ENCODE data around the gene SDC4. TPM values are rescaled to one million over a fixed set of nuclear protein-coding genes. Genes with fewer than 3 reads are reported as not detected.
A peak's percentile ranks its signal among the peaks of the same experiment; 100 is the strongest.

The SDC4 gene
- total and polyA plus RNA-seq, 9 of the 15 experiments (the other 6 are each of a cell fraction or from before 2014, with no cell fraction given) = 2.1 to 10.7 (median 6.3) TPM

DNA sequence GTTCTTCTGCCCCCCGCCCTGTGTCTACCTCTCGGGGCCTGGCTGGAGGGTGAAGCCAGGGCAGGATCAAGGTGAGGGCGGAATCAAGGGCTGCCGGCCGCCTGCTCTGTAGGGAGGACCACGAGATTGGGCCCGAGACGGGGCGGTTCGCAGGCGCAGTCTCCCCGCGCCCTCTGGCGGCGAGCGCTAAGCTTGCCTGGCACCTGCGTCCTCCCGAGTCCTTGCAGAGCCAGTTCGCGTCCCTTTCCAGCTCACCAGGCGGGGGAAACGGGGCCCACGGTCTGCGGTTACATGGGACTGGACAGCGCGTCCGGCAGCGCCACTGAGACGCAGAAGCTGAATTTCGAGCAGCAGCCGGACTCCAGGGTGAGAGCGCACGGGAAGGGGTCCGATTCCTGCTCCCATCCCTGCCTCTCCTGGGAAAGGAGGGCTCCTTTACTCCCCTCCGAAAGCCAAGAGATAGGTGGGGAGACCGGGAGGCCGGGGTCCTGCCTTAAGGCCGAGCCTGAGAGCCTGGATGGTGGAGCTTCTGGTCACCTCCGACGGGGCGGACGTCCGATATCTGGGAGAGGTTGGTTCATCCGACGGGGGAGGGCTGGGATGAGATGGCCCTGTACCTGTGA is 36.5 kb downstream of the SDC4 start (continued):
- TF ChIP-seq ARID4B (CRISPR knock-in tag; IDR thresholded peaks at IDR 0.05) (no peak), ZNF512 (tag; IDR thresholded peaks at IDR 0.05) (no peak), NR4A1 (CRISPR knock-in tag; IDR thresholded peaks at IDR 0.05) (no peak), NR4A1 (tag; IDR thresholded peaks at IDR 0.05) (no peak), CBFB (CRISPR knock-in tag; IDR thresholded peaks at IDR 0.05) (peak; percentile 41; the same call in 1 of the 2 replicates), KDM4B (IDR thresholded peaks at IDR 0.05; ENCODE audit: borderline replicate concordance in 2 of 2, low read depth in 1 of 2) (no peak), KAT2B (IDR thresholded peaks at IDR 0.05; ENCODE audit: low read depth, low read length) (no peak), CLOCK (CRISPR knock-in tag; IDR thresholded peaks at IDR 0.05; ENCODE audit: borderline replicate concordance) (no peak), ZBTB43 (CRISPR knock-in tag; IDR thresholded peaks at IDR 0.05) (no peak), SRSF3 (IDR thresholded peaks at IDR 0.05; ENCODE audit: insufficient read depth, low read length) (no peak), GTF2A2 (tag; IDR thresholded peaks at IDR 0.05) (no peak), RBM17 (IDR thresholded peaks at IDR 0.05; ENCODE audit: borderline replicate concordance, low read depth, low read length) (no peak)
- TF ChIP-seq, protein P1, sequence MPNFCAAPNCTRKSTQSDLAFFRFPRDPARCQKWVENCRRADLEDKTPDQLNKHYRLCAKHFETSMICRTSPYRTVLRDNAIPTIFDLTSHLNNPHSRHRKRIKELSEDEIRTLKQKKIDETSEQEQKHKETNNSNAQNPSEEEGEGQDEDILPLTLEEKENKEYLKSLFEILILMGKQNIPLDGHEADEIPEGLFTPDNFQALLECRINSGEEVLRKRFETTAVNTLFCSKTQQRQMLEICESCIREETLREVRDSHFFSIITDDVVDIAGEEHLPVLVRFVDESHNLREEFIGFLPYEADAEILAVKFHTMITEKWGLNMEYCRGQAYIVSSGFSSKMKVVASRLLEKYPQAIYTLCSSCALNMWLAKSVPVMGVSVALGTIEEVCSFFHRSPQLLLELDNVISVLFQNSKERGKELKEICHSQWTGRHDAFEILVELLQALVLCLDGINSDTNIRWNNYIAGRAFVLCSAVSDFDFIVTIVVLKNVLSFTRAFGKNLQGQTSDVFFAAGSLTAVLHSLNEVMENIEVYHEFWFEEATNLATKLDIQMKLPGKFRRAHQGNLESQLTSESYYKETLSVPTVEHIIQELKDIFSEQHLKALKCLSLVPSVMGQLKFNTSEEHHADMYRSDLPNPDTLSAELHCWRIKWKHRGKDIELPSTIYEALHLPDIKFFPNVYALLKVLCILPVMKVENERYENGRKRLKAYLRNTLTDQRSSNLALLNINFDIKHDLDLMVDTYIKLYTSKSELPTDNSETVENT (CRISPR knock-in tag; IDR thresholded peaks at IDR 0.05) = 0 out of 2 replicates have a peak, but pooled peaks have one; percentile 3

Data from K562 (cell line).